T-helper 2 cell treated with Interferon-gamma antibody and Interleukin-4, amounts not matched to agents 100 ng/mL and 5 ng/mL, for 36 hours (primary cell): Measurements from ENCODE around the gene EPB41. TPM values are rescaled to one million over a fixed set of nuclear protein-coding genes. Genes with fewer than 3 reads are reported as not detected.
"Not testable (repeated sequence)": the region's sequence is repeated elsewhere in the genome, so short reads cannot be mapped to it uniquely, and the experiment has no call there.

Experiments used
- intact Hi-C: fragments of 100-400 bp; cut with micrococcal nuclease; formaldehyde crosslinking; loops from one replicate; pipeline ENCODE4 v1.15.1; 2023
- total RNA-seq: library from RNA; stranded (reverse); gene quantifications from 2 replicates; pipeline ENCODE4 v1.2.3, GENCODE V29; 2022

EPB41 gene
- total RNA-seq, 1 donor from 2014 or later = 106 TPM

GRCh38 chr1:29094954-29095353 lies 180.6 kb downstream of the EPB41 start:
- intact Hi-C loops = no loop called here

- intact Hi-C loops = no loop called here
Observed at GRCh38 chr1:29096231-29096886, 182.0 kb downstream of the EPB41 start.

- intact Hi-C loops = no loop called here
Observed at GRCh38 chr1:29099286-29099685, 184.9 kb downstream of the EPB41 start.

GRCh38 chr1:29100487-29100886 lies 186.1 kb downstream of the EPB41 start:
- intact Hi-C loops = no loop called here

GRCh38 chr1:29105822-29106221 lies 191.5 kb downstream of the EPB41 start:
- intact Hi-C loops = no loop called here

GRCh38 chr1:29108041-29108440 lies 193.7 kb downstream of the EPB41 start:
- intact Hi-C loops = not testable (repeated sequence)

- intact Hi-C loops = no loop called here
Observed at GRCh38 chr1:29112705-29113412, 198.5 kb downstream of the EPB41 start.

GRCh38 chr1:29113413-29114117 lies 199.2 kb downstream of the EPB41 start:
- intact Hi-C loops = no loop called here

GRCh38 chr1:29114654-29115053 lies 200.3 kb downstream of the EPB41 start:
- intact Hi-C loops = no loop called here

GRCh38 chr1:29117381-29117780 lies 203.0 kb downstream of the EPB41 start:
- intact Hi-C loops = no loop called here

- intact Hi-C loops = no loop called here
Observed at GRCh38 chr1:29119121-29119929, 205.0 kb downstream of the EPB41 start.

- intact Hi-C loops = no loop called here
Observed at GRCh38 chr1:29120367-29120766, 206.0 kb downstream of the EPB41 start.

- intact Hi-C loops = loop anchor here (1.0 kb wide), 1 partner anchor 239 kb away; no protein-coding TSS in a partner anchor
Observed at GRCh38 chr1:29120947-29121485, 206.6 kb downstream of the EPB41 start.

GRCh38 chr1:29121516-29121935 lies 207.2 kb downstream of the EPB41 start:
- intact Hi-C loops = loop anchor here (1.0 kb wide), 1 partner anchor 239 kb away; no protein-coding TSS in a partner anchor

- intact Hi-C loops = loop anchor here (1.0 kb wide), 1 partner anchor 240 kb away; no protein-coding TSS in a partner anchor
Observed at GRCh38 chr1:29121936-29122681, 207.7 kb downstream of the EPB41 start.

- intact Hi-C loops = no loop called here
Observed at GRCh38 chr1:29122682-29123052, 208.3 kb downstream of the EPB41 start.

- intact Hi-C loops = no loop called here
Observed at GRCh38 chr1:29123053-29123886, 208.9 kb downstream of the EPB41 start.

- intact Hi-C loops = no loop called here
Observed at GRCh38 chr1:29123887-29124365, 209.6 kb downstream of the EPB41 start, which contains the start of gene TMEM200B. Gene TMEM200B (minus strand): TSS chr1:29123903. CDS start chr1:29121828, 2,075 bp downstream.
